Embryonic facial prominence (tissue), 1 donor: ENCODE data around the gene PDIA5.

ENCODE experiments used
- DNase-seq: peaks from one replicate; pipeline ENCODE4 v3.0.0-alpha.2; 2016; ENCODE audit errors: extremely low spot score

The PDIA5 gene

GRCh38 chr3:123066896-123067688, at the start of gene PDIA5:
TSS of gene PDIA5 (plus strand) at chr3:123067025. CDS start at chr3:123067165, 140 bp downstream.
- peak; percentile 81 for DNase-seq

DNA sequence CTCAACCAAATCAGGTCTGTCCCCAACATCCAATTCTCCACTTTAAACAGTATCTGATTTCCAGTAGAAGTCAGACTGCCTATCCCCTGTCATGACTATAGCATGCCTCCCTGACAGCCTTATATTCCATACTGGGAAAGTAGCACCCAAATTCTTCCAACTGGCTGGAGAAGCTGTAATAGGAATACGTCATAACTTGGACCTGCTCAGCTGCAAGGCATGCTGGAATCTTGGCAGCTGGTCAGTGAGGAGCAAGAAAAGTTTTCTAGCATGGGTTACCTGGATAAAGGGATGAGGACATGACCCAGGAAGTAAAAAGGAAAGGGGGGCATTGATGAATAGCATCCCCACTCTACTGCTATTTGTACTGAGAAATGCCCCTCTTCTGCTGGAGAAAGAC, 48.1 kb upstream of the PDIA5 start:
- DNase-seq, result no peak

- DNase-seq, result no peak
Observed at GRCh38 chr3:123019161-123019560, 47.7 kb upstream of the PDIA5 start.

DNA sequence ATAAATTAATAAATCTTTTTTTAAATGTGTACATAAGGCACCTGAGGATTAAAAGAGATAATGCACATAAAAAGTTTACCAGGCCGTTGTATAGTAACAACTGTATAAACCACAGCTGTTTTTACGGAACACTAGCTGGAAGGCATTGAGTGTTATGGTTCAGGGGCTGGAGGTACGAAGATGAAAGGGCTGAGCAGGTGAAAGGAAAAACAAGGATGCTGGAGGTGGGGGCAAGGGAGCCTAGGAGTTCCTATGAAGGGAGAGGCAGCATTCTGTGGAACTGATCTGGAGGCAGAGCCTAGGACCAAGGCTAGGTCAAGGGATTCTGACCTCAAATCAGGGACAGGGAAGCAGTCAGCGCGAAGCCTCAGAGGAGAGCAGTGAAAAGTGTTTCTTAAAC, 47.2 kb upstream of the PDIA5 start:
- no peak for DNase-seq

DNA sequence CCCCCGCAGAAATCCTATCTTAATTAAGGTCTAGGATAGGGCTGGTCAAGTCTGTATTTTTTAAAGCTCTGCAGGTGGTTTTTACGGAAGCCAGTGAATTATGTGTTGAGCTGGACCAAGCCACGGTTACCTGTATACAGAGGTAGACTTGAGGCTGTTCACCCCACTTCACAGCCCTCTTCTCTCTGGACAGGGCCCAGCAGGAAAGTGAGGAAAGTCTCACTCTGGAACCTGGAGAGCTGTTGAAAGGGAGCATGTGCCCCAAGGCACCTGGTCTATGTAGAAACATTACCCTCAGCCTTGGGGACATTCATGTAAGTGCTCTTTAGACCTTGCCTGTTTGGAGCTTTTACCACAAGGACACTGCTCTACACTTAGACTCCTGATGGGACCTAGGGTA, 46.1 kb upstream of the PDIA5 start:
- no peak for DNase-seq

GRCh38 chr3:123021388-123021787, 45.4 kb upstream of the PDIA5 start:
- DNase-seq, result no peak

DNA sequence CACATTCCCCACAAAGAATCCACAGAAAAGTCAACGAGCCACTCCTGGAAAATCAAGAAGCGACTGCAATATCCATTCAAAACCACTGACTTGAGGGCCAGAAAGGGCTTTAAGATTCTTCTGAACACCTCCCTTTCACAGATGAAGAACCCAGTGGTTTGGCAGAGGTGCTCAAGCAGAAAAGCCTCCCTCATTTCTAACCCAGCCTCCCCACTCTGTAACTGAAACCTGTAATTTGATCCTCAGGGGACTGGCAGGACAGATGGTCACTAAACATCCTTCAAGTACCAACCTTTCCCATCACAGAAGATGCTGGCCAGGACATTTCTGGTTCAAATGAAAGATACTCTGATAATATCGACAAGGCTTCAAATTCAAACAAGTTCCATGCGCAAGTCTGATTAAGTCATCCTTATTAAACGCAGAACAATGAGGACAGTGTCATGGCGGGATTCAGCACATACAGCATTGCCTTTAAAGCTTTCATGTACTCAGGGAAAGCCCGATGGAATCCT, 44.8 kb upstream of the PDIA5 start:
- DNase-seq, result no peak

- DNase-seq, result no peak
Observed at GRCh38 chr3:123024056-123024455, 42.8 kb upstream of the PDIA5 start.

DNA sequence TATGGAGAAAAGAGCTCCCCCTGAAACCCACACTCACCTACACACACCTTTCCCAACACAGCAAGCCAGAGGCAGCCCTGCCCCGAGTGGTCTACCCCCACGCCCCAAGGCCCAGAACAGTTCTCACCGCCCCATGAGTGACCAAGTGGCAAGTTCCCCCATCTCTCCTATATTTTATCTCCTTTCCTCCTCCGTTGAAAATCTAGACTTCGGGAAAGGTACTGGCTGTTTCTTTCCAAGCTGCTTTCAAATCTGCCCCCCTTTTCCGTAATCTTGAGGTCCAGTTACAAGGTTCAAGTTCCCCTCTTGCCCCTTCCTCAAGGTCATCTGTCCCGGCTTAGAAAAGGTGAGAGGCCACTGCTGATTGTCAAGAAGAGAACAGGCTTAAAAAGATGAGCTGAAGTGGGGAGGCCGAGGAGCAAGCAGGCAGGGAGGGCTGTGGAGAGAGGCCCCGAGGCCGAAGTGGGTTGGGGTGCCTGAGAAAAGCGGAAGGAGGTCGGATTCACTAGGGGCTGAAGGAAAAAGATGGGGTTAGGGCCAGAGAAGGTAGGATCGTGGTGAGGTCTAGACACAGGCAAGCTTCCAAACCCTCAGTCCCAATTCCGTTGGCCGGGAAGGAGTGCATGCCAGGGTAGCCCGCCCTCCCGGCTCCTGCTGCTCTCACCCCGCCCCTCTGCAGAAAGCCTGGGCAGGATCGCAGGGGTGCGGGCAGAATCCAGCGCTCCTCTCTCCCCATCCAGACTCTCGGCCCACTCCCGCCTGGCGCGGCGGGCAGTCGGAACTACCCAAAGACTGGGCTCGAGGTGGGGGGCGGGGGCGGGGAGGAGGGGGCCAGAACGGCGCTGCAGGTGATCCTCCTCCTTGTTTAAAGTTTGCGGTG, 40.9 kb upstream of the PDIA5 start:
- no peak for DNase-seq

DNA sequence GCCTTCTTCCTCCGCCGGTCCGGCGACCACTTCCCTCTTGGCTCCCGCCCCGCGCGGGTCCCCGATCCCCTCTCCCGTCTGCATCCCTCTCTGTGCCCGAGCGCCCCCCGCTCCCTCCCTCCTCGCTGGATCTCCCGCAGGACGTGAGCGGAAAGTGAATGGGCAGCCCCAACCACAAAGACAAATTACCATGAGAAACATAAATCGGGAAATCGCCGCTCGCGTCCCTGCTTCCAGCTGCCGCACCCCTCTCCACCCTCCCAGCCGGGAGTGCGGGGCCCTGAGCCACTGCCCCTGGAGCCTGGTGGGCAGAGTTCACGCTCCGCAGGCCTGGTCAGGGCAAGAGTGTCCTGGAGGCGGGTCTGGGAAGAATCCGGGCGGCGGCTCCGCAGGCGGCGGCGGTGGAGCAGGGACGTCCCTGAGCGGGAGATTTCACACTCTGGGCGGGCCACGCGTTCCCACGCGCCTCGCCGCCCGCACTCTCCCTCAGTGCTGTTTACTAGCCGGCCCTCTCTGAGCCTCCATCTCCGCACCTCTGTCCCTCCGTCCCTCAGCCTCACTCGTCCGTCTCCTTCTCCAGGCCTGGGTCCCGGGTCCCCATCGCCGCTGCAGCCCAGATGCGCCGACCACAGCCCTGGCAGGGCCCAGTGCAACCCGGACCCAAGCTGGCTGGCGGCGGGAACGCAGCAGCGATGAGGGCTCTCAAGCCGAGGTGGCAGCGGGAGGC, 40.1 kb upstream of the PDIA5 start:
- no peak for DNase-seq

DNA sequence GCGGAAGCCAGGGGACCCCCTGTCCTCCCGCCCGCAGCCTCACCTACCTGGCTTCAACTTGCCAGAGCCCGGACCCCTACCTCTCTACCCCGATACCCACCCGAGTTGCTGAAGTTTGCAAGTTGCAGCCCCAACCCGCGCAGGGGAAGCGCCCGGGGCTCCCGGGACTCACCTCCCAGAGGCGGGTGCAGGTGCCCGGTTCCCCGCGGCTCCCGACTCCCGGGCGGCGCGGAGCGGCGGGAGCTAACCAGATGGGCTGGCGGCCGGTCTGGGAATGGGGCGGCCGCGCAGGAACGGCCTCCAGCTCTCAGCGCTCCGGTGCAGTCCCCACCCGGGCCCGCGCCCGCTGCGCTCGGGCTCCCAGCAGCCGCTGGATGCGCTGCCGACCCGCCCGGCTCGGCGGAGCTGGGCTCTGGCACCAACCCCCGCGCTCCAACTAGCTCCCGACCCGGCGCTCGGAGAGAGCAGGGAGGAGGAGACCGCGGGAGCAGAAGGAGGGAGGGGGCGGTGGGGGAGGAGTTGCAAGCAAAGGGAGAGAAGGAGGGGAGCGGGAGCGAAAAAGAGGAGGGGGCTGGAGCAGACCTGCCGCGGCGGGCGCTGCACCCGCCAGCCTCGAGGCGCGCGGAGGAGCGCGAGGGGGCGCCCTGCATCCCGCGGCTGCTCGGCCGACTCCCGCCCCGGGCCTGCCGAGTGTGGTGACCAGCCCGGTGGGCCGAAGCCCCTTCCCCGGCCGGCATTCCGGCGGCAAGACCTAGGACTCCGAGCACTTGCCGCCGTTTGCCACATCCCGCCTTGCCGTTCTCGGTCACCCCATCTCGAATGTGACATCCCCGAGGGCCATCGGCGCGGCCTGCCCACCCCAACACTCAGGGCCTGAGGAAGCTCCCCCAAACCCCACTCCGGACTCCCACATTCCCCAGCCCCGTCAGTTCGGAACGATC, 39.3 kb upstream of the PDIA5 start, which contains the start of gene SEMA5B:
SEMA5B (minus strand) TSS at position 472 of the 941 bp plus-strand sequence. CDS start 66,500 bp downstream, outside the sequence.
- DNase-seq, result peak; percentile 52

- DNase-seq, result peak; percentile 34
Observed at GRCh38 chr3:123028233-123028828, 38.5 kb upstream of the PDIA5 start.

- DNase-seq, result no peak
Observed at GRCh38 chr3:123031051-123031450, 35.8 kb upstream of the PDIA5 start.

GRCh38 chr3:123032057-123032456, 34.8 kb upstream of the PDIA5 start:
- no peak for DNase-seq

DNA sequence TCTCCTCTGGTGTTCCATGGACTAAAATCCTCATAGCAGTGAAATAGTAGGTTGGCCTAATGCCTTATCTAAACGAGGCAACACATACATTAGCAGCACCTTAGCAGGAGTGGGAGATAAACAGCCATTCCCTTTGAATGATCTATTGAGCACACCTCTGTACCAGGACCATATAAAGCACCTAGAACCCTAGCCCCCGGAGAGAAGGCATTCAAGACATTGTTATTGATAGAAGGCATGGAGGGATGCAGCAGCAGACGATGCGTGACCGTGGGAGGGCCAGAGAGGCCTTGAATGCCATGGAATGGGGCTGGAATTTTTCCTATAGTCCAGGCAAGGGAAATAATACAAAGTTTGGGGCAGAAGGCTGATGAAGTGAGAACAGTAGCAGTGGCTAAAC, 32.7 kb upstream of the PDIA5 start:
- no peak for DNase-seq

GRCh38 chr3:123034996-123035395, 31.8 kb upstream of the PDIA5 start:
- DNase-seq, result no peak

DNA sequence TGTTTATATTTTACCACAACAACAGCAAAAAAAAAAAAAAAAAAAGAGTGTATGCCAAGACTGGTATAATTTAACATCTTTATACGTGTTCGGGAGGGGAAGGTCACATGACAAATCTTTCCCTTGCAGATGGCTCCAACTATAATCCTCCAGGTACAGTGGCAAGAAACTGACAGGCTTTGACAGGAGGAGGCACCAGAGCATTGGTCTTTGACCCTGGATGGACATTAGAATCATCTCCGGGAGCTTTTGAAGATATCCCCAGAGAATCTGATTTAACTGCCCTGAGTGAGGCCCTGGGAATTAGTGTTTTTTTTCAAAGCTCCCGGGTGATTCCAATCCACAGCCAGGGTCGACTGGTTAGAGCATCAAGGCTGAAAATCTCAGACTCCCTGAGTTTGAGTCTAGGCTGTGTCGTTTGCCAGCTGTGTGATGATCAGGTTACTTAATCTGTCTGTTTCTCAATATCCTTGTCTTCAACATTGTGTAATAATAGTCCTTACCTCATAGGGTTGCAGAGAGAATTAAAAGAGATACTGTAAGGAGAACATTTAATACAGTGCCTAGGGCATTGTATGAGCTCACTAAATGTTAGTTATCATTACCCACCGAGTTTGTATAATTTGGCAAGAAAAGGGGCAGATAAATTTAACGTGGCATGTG, 30.3 kb upstream of the PDIA5 start:
- DNase-seq, result no peak

GRCh38 chr3:123037015-123037375, 29.8 kb upstream of the PDIA5 start:
- DNase-seq, result no peak

DNA sequence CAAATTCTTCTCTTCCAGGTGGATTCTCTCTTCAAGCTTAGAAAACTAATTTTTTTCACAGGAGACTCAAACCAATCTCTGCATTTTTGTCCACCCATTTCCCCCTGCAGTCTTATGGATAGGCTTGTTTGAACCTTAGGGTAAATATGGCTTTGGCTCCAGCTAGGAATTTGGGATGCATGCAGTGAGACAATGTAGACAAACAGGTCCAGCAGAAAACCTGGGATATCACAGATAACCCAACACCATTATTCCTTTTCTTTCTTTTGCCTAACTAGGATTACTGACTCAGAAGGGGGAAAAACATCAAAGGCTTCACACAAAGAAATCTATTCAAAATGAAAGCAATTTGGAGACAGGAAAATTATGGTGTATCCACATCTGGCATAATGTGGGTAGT, 28.1 kb upstream of the PDIA5 start:
- DNase-seq, result no peak

DNA sequence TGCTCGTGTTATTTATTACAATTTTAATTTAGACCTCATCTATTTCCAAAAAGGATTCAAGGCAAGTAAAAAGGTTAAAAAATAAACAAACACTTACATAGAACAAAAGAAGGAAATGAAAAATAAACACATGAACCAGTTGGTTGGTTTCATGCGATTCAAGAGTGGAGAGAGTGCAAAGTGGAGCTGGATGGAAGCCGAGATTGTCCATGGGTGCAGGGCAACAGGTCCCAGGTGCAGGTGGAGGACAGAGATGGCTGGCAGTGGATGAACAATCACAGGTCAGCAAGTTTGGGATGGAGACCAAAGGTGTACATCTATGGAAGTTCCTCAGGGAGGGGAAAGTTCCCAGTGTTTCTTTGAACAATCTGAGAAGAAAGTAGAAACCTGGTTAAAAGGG, 27.6 kb upstream of the PDIA5 start:
- no peak for DNase-seq
